Fibroblast of lung (primary cell): Measurements from ENCODE around the gene SCN8A. TPM values are rescaled to one million over a fixed set of nuclear protein-coding genes. Genes with fewer than 3 reads are reported as not detected.
"Not testable (repeated sequence)": the region's sequence is repeated elsewhere in the genome, so short reads cannot be mapped to it uniquely, and the experiment has no call there.

Experiments
- DNase-seq, 2 donors: peaks; one replicate each; pipeline versions ENCODE4 v3.0.0 to v3.0.0-alpha.2; 2010; ENCODE audit warnings: low read depth in 2 of 2
- H2AFZ ChIP-seq: 2 replicates; pipeline ENCODE4 v1.5.1; 2012; ENCODE audit warnings: low read length, control low read depth, inconsistent platforms
- H3K27ac ChIP-seq: 2 replicates; pipeline ENCODE4 v1.5.1; 2011; ENCODE audit warnings: low read length, control low read depth; ENCODE audit not compliant: insufficient read depth
- H3K27me3 ChIP-seq: 2 replicates; pipeline ENCODE4 v1.5.1; 2011; ENCODE audit warnings: mild to moderate bottlenecking, low read length; ENCODE audit not compliant: control insufficient read depth, insufficient read depth
- H3K36me3 ChIP-seq: 2 replicates; pipeline ENCODE4 v1.5.1; 2011; ENCODE audit warnings: low read length; ENCODE audit not compliant: control insufficient read depth, insufficient read depth
- H3K4me1 ChIP-seq: 2 replicates; pipeline ENCODE4 v1.5.1; 2011; ENCODE audit warnings: low read length; ENCODE audit not compliant: control insufficient read depth, insufficient read depth; ENCODE audit errors: extremely low read depth
- H3K4me2 ChIP-seq: 2 replicates; pipeline ENCODE4 v1.5.1; 2011; ENCODE audit warnings: low read length, control low read depth; ENCODE audit not compliant: insufficient read depth; ENCODE audit errors: extremely low read depth
- H3K4me3 ChIP-seq, 4 experiments: fragments of 200-600 bp in 1 of 4; sonication (generic) in 1 of 4; replicated peaks in 1 of 4; 2 replicates each; pipeline ENCODE4 v1.5.1; 2011 to 2016; ENCODE audit warnings: low read length in 4 of 4, low read depth in 3 of 4, mild to moderate bottlenecking in 3 of 4, control low read depth in 2 of 4, inconsistent platforms in 1 of 4, mixed read lengths in 1 of 4; ENCODE audit not compliant: insufficient read depth in 1 of 4; ENCODE audit errors: control extremely low read depth in 1 of 4
- H3K79me2 ChIP-seq: 2 replicates; pipeline ENCODE4 v1.5.1; 2012; ENCODE audit warnings: mild to moderate bottlenecking, low read length, inconsistent platforms; ENCODE audit not compliant: control insufficient read depth, insufficient read depth
- H3K9ac ChIP-seq: 2 replicates; pipeline ENCODE4 v1.5.1; 2011; ENCODE audit warnings: mild to moderate bottlenecking, low read length, control low read depth; ENCODE audit not compliant: insufficient read depth
- H3K9me3 ChIP-seq: 2 replicates; pipeline ENCODE4 v1.5.1; 2012; ENCODE audit warnings: low read depth, low read length; ENCODE audit not compliant: control insufficient read depth, insufficient read depth
- H4K20me1 ChIP-seq: 2 replicates; pipeline ENCODE4 v1.5.1; 2011; ENCODE audit warnings: low read length; ENCODE audit not compliant: control insufficient read depth, insufficient read depth; ENCODE audit errors: extremely low read depth
- CTCF ChIP-seq, 2 donors: IDR thresholded peaks in 1 of 2; conservative IDR thresholded peaks in 1 of 2; 1 replicate in 1 of 2; 2 replicates in 1 of 2; pipeline ENCODE4 v1.5.1; 2011 to 2012; ENCODE audit warnings: low read length in 2 of 2, control low read depth in 1 of 2, inconsistent platforms in 1 of 2, low read depth in 1 of 2, mild to moderate bottlenecking in 1 of 2
- EZH2 ChIP-seq: IDR thresholded peaks from 2 replicates; pipeline ENCODE4 v1.5.1; 2012; ENCODE audit warnings: low read length, control low read depth, mild to moderate bottlenecking; ENCODE audit errors: missing control alignments
- polyA plus RNA-seq, 2 donors: library from polyadenylated mRNA; depleted of rRNA in 1 of 2; stranded (reverse) in 1 of 2; unstranded in 1 of 2; fragments of >200 nt; gene quantifications; 2 replicates each; pipeline ENCODE4 v1.2.1, GENCODE V29; 2011 to 2012; ENCODE audit warnings: missing spikeins in 1 of 2
- total RNA-seq: library from RNA; depleted of rRNA; stranded (reverse); fragments of >200 nt; gene quantifications from 2 replicates; pipeline ENCODE4 v1.2.1, GENCODE V29; 2014

SCN8A gene
- total and polyA plus RNA-seq, 2 donors (not counting 1 experiment from before 2014, with no cell fraction given): 12.8 to 27.2 TPM

DNA sequence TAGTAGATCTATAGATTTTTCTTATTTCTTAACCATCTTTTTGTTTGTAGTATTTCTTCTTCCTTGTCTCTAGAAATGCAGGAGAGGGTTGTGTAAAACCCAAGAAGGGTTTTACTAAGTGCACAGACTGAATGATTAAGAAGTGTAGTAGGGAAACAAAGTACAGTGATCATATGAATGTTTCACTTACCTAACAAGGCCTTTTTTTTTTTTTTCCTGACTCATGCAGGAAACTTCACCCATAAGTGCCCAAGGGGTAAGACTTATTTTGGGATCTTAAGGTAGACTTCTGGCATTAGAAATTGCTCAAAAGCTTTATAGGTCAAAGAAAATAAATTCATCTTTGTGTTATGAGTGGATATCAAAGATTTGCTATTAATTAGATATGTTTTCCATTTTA is 10.2 kb downstream of the SCN8A start:
- DNase-seq: no peak
- no peaks in the 10 kb centered on the region for H3K9me3 ChIP-seq
- peaks cover 6% of the 10 kb centered on the region for H4K20me1 ChIP-seq
- peaks cover 48% of the 10 kb centered on the region for H3K79me2 ChIP-seq
- TF ChIP-seq CTCF (conservative IDR thresholded peaks at IDR 0.05 in 1 of 2, IDR thresholded peaks at IDR 0.05 in 1 of 2; ENCODE audit: low read depth in 1 of 2, low read length in 2 of 2) (no peak), EZH2 (no peak)
- H3K36me3 ChIP-seq: no peaks in the 10 kb centered on the region
- H3K27me3 ChIP-seq: no peaks in the 10 kb centered on the region
- no peaks in the 10 kb centered on the region for H3K4me1 ChIP-seq
- H3K9ac ChIP-seq: no peak overlapping the region
- no peak overlapping the region for H3K4me3 ChIP-seq
- H3K27ac ChIP-seq: no peak overlapping the region
- no peak overlapping the region for H3K4me2 ChIP-seq
- no peak overlapping the region for H2AFZ ChIP-seq

DNA sequence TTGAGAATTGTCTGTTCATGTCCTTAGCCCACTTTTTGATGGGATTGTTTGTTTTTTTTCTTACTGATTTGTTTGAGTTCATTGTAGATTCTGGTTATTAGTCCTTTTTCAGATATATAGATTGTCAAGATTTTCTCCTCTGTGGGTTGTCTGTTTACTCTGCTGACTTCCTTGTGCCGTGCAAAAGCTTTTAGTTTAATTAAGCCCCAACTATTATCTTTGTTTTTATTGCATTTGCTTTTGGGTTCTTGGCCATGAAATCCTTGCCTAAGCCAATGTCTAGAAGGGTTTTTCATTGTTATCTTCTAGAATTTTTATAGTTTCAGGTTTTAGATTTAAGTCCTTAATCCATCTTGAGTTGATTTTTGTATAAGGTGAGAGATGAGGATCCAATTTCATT is 14.9 kb downstream of the SCN8A start:
- H2AFZ ChIP-seq, H3K4me3 ChIP-seq, DNase-seq, H3K36me3 ChIP-seq, H3K9me3 ChIP-seq, H4K20me1 ChIP-seq, H3K4me2 ChIP-seq, H3K27me3 ChIP-seq, H3K9ac ChIP-seq, H3K27ac ChIP-seq, H3K4me1 ChIP-seq: not testable (repeated sequence)
- peaks cover 25% of the 10 kb centered on the region for H3K79me2 ChIP-seq

- H2AFZ ChIP-seq, H3K4me3 ChIP-seq, H3K36me3 ChIP-seq, H3K9ac ChIP-seq, H3K9me3 ChIP-seq, H3K27me3 ChIP-seq, H3K4me2 ChIP-seq, H3K4me1 ChIP-seq, H3K27ac ChIP-seq, DNase-seq, H4K20me1 ChIP-seq: not testable (repeated sequence)
- peaks cover 23% of the 10 kb centered on the region for H3K79me2 ChIP-seq
Measured at GRCh38 chr12:51607197-51607596, 16.2 kb downstream of the SCN8A start.

GRCh38 chr12:51620448-51620847 is 29.4 kb downstream of the SCN8A start:
- H3K27me3 ChIP-seq: no peaks in the 10 kb centered on the region
- no peak overlapping the region for H3K4me3 ChIP-seq
- TF ChIP-seq EZH2: no peak
- TF ChIP-seq CTCF (conservative IDR thresholded peaks at IDR 0.05 in 1 of 2, IDR thresholded peaks at IDR 0.05 in 1 of 2; ENCODE audit: low read depth in 1 of 2, low read length in 2 of 2): no peak
- H3K9me3 ChIP-seq: no peaks in the 10 kb centered on the region
- H3K4me1 ChIP-seq: no peaks in the 10 kb centered on the region
- no peak overlapping the region for H3K27ac ChIP-seq
- no peak overlapping the region for H3K9ac ChIP-seq
- peak in 1 of 2 donors; percentile 68 for DNase-seq
- no peak overlapping the region for H2AFZ ChIP-seq
- H3K79me2 ChIP-seq: peaks cover 30% of the 10 kb centered on the region
- no peaks in the 10 kb centered on the region for H3K36me3 ChIP-seq
- no peak overlapping the region for H3K4me2 ChIP-seq
- H4K20me1 ChIP-seq: no peaks in the 10 kb centered on the region
